ENCODE results near the gene WDR45B. TPM values are rescaled to one million over a fixed set of nuclear protein-coding genes. Genes with fewer than 3 reads are reported as not detected.

WDR45B gene
- total and polyA plus RNA-seq, 8 donors = 28.3 to 63.2 (median 46.9) TPM

DNA sequence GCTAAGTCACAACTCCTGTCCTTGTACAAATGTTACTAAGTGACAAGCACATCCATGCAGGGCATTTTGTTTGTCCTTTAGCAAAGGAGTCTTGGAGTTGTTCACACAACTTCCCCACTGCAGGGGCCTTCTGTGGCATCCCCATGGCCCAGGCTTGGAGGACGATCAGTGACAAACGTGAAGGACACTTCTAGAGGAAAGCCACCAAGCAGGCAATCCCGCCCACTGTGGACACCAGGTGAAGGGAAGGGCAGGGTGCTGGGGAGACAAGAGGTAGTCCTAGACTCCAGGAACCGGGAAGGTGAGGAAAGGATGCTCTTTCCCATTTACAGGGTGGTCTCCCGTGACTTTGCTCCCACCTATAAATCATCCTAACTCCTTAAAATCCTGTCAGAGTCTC is 4.1 kb downstream of the WDR45B start:
- WGBS, 2 donors = 70 to 84% methylated on average over 5 of the region's 5 CpGs
- ATAC-seq (no peak), FAIRE-seq (no peak), DNase-seq (peak in 1 of 6 donors; percentile 10)
- intact Hi-C loops (cut with DNase I) = no loop called here
- Histone ChIP-seq H3K27ac (no peak overlapping the region), H3K36me3 (peaks cover 0 to 17% (median 0%) of the 10 kb centered on the region in 3 donors), H3K9me3 (no peaks in the 10 kb centered on the region), H3K4me3 (no peak overlapping the region), H3K27me3 (no peaks in the 10 kb centered on the region), H3K4me1 (peaks cover 5 to 24% (median 9%) of the 10 kb centered on the region in 3 donors)
- TF ChIP-seq, protein P1, sequence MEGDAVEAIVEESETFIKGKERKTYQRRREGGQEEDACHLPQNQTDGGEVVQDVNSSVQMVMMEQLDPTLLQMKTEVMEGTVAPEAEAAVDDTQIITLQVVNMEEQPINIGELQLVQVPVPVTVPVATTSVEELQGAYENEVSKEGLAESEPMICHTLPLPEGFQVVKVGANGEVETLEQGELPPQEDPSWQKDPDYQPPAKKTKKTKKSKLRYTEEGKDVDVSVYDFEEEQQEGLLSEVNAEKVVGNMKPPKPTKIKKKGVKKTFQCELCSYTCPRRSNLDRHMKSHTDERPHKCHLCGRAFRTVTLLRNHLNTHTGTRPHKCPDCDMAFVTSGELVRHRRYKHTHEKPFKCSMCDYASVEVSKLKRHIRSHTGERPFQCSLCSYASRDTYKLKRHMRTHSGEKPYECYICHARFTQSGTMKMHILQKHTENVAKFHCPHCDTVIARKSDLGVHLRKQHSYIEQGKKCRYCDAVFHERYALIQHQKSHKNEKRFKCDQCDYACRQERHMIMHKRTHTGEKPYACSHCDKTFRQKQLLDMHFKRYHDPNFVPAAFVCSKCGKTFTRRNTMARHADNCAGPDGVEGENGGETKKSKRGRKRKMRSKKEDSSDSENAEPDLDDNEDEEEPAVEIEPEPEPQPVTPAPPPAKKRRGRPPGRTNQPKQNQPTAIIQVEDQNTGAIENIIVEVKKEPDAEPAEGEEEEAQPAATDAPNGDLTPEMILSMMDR (IDR thresholded peaks at IDR 0.05) = no peak

DNA sequence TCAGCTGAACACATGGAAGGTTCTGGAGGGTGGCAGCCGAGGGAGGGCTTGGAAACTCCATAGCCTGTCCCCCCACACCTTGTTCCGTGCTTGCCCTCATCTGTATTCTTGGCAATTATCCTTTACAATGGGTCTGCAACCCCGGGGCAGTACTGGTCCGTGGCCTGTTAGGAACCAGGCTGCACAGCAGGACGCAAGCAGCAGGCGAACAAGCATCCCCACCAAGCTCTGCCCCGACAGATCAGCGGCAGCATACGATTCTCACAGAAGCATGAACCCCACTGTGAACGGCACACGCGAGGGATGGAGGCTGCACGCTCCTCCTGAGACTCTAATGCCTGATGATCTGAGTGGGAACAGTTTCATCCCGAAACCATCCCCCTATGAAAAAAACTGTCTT is 6.2 kb downstream of the WDR45B start:
- WGBS, 2 donors = 93 to 94% methylated on average over 14 of the region's 14 CpGs
- H3K9me3 ChIP-seq = no peaks in the 10 kb centered on the region
- FAIRE-seq = no peak
- peaks cover 0 to 17% (median 0%) of the 10 kb centered on the region in 3 donors for H3K36me3 ChIP-seq
- intact Hi-C loops (cut with DNase I) = no loop called here
- TF ChIP-seq, protein P1 (IDR thresholded peaks at IDR 0.05) = no peak
- H3K27me3 ChIP-seq = no peaks in the 10 kb centered on the region
- peaks cover 5 to 33% (median 8%) of the 10 kb centered on the region in 3 donors for H3K4me1 ChIP-seq
- H3K27ac ChIP-seq = no peak overlapping the region
- DNase-seq = peak in 1 of 6 donors; percentile 20
- no peak overlapping the region for H3K4me3 ChIP-seq
- ATAC-seq = no peak

DNA sequence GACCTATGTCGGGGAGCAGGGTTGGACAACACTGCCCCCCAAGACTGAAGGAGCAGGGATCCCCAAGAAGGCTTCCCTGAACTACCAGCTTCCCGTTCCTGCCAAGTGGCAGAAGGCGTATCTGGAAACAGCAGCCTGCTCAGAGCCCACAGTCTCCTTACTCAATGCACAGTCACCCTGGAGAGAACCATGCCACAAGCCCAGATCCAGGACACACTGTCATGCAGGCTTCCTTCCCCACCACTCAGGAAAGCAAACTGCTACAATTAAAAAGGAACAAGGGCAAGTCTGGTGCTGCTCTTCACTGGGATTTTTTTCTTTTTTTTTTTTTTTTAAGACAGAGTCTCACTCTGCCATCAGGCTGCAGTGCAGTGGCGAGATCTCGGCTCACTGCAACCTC is 8.2 kb downstream of the WDR45B start:
- Histone ChIP-seq H3K4me3 (no peak overlapping the region), H3K36me3 (peaks cover 0 to 17% (median 0%) of the 10 kb centered on the region in 3 donors), H3K9me3 (no peaks in the 10 kb centered on the region), H3K27me3 (no peaks in the 10 kb centered on the region), H3K27ac (no peak overlapping the region), H3K4me1 (peaks cover 0 to 28% (median 10%) of the 10 kb centered on the region in 3 donors)
- no peak for DNase-seq
- ATAC-seq = no peak
- TF ChIP-seq, protein P1 (IDR thresholded peaks at IDR 0.05) = no peak
- intact Hi-C loops (cut with DNase I) = no loop called here
- no peak for FAIRE-seq
- WGBS, 2 donors = 93 to 94% methylated on average over 5 of the region's 5 CpGs

DNA sequence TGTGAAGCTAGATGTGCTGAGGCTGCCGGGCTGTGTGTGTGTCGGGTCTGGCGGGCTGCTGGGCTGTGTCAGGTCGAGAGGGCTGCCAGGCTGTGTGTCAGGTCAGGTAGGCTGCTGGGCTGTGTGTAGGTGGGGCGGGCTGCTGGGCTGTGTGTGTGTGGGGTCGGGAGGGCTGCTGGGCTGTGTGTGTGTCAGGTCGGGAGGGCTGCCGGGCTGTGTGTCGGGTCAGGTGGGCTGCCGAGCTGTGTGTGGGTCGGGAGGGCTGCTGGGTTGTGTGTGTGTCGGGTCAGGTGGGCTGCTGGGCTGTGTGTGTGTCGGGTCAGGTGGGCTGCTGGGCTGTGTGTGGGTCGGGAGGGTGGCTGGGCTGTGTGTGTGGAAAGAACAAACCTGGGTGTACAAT is 8.6 kb downstream of the WDR45B start:
- Histone ChIP-seq H3K27ac (no peak overlapping the region), H3K4me3 (no peak overlapping the region), H3K9me3 (no peaks in the 10 kb centered on the region), H3K4me1 (peaks cover 0 to 32% (median 14%) of the 10 kb centered on the region in 3 donors), H3K36me3 (peaks cover 0 to 17% (median 0%) of the 10 kb centered on the region in 3 donors), H3K27me3 (no peaks in the 10 kb centered on the region)
- TF ChIP-seq, protein P1 (IDR thresholded peaks at IDR 0.05) = no peak
- ATAC-seq (no peak), DNase-seq (peak in 2 of 6 donors; percentile 35 to 60), FAIRE-seq (no peak)
- 86% methylated on average over 14 of the region's 14 CpGs for WGBS, 2 donors
- intact Hi-C loops (cut with DNase I) = no loop called here

DNA sequence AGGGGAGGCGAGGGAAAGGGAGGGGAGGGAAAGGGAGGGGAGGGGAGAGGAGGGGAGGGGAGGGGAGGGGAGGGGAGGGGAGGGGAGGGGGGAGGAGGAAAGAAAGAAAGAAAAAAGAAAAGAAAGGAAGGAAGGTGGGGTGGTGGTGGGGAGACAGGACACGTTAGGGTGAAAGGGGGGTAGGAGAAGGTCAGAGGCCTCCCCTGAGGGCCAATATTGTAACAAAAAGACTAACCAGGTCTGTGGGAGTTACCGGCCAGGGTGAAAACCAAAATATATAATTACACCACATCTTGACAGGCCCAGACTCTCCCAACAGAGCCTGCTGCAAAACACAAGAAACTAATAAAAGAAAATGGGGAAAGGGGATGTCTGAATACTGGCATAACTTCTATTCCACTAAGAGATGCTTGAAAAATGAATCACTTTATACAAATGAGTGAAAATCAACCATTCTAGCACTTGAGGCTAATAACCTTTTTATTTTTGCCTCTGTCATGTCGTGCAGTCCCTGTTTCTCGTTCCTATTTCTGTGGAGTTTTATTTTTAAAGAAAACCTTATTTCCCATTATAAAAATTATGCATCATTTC is 10.0 kb downstream of the WDR45B start:
- peaks cover 0 to 17% (median 0%) of the 10 kb centered on the region in 3 donors for H3K36me3 ChIP-seq
- ATAC-seq = no peak
- H3K27ac ChIP-seq = peak overlapping the region in 2 of 4 donors; percentile 8 to 66

More for the DNA sequence above, 10.0 kb downstream of the WDR45B start:
- H3K4me1 ChIP-seq = peaks cover 0 to 32% (median 15%) of the 10 kb centered on the region in 3 donors
- H3K27me3 ChIP-seq = no peaks in the 10 kb centered on the region
- no peak overlapping the region for H3K4me3 ChIP-seq
- DNase-seq (no peak), FAIRE-seq (no peak)
- 89 to 98% methylated on average over 4 of the region's 5 CpGs for WGBS, 2 donors
- H3K9me3 ChIP-seq = no peaks in the 10 kb centered on the region
- TF ChIP-seq, protein P1 (IDR thresholded peaks at IDR 0.05) = no peak
- intact Hi-C loops (cut with DNase I) = no loop called here
